KMS-11 (cell line): Measurements from ENCODE around the gene TEX101.
"Not testable (repeated sequence)": the region's sequence is repeated elsewhere in the genome, so short reads cannot be mapped to it uniquely, and the experiment has no call there.

ENCODE experiments used
- H2AFZ ChIP-seq: fragments of 200-600 bp; sonication (generic); 2 replicates; pipeline ENCODE4 v1.6.1; 2016; ENCODE audit warnings: antibody characterized with exemption, mixed run types, low read depth
- H3K27ac ChIP-seq: fragments of 200-600 bp; sonication (generic); 2 replicates; pipeline ENCODE4 v1.6.1; 2016; ENCODE audit warnings: mild to moderate bottlenecking, mixed run types
- H3K27me3 ChIP-seq: fragments of 200-600 bp; sonication (generic); 2 replicates; pipeline ENCODE4 v1.6.1; 2017; ENCODE audit warnings: mild to moderate bottlenecking, low read depth, mixed run types, moderate library complexity; ENCODE audit not compliant: insufficient read depth
- H3K36me3 ChIP-seq: fragments of 200-600 bp; sonication (generic); 2 replicates; pipeline ENCODE4 v1.6.1; 2017; ENCODE audit warnings: mild to moderate bottlenecking, mixed run types; ENCODE audit not compliant: insufficient read depth
- H3K4me1 ChIP-seq: fragments of 200-600 bp; sonication (generic); 2 replicates; pipeline ENCODE4 v1.6.1; 2016; ENCODE audit warnings: mild to moderate bottlenecking, low read depth, mixed run types; ENCODE audit not compliant: poor library complexity, severe bottlenecking
- H3K4me2 ChIP-seq: fragments of 200-600 bp; sonication (generic); 2 replicates; pipeline ENCODE4 v1.7.0; 2016; ENCODE audit warnings: mild to moderate bottlenecking, mixed run types
- H3K4me3 ChIP-seq: fragments of 200-600 bp; sonication (generic); IDR thresholded peaks from 2 replicates; pipeline ENCODE4 v1.6.1; 2017; ENCODE audit warnings: low read depth, low read length, mixed read lengths; ENCODE audit not compliant: insufficient read depth
- H3K79me2 ChIP-seq: fragments of 200-600 bp; sonication (generic); 2 replicates; pipeline ENCODE4 v1.6.1; 2016; ENCODE audit warnings: low read depth, mixed run types; ENCODE audit not compliant: insufficient read depth
- H3K9ac ChIP-seq: fragments of 200-600 bp; sonication (generic); 2 replicates; pipeline ENCODE4 v1.6.1; 2016; ENCODE audit warnings: mild to moderate bottlenecking, mixed run types
- H4K20me1 ChIP-seq: fragments of 200-600 bp; sonication (generic); 2 replicates; pipeline ENCODE4 v1.6.1; 2016; ENCODE audit warnings: mild to moderate bottlenecking, mixed run types; ENCODE audit not compliant: insufficient read depth
- TF ChIP-seq, protein P1 (sequence below): fragments of 200-600 bp; sonication (generic); conservative IDR thresholded peaks from 2 replicates; pipeline ENCODE4 v1.6.1; 2017; ENCODE audit warnings: low read depth, mild to moderate bottlenecking, antibody characterized with exemption, low read length, moderate library complexity, mixed read lengths

The TEX101 gene

DNA sequence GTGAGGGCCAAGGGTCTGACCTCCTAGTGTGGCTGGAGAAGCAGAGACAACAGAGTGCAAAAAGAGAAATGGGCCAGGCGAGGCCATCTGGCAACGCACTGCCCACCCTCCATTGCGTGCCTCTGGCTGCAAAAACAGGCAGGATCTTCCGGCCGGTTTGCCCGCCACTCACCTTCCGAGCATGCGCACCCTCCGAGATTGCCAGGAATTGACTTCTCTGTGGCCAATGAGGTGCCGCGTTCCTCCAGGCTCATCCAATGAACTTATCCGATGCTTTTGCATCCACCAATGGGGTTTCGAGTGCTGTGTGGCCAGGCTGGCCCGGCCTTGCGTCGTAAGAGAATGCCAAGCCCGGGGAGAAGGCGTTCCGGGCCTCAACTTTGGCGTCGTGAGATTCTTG lies at the start of gene TEX101:
Gene TEX101, plus strand, starts transcription at position 337 of the 400 bp plus-strand sequence. CDS start 1,030 bp downstream, outside the sequence.
- no peak within 1 kb of the TSS for H2AFZ ChIP-seq
- H3K4me3 ChIP-seq = no peak within 1 kb of the TSS
- no peaks in the 10 kb centered on the region for H3K79me2 ChIP-seq

DNA sequence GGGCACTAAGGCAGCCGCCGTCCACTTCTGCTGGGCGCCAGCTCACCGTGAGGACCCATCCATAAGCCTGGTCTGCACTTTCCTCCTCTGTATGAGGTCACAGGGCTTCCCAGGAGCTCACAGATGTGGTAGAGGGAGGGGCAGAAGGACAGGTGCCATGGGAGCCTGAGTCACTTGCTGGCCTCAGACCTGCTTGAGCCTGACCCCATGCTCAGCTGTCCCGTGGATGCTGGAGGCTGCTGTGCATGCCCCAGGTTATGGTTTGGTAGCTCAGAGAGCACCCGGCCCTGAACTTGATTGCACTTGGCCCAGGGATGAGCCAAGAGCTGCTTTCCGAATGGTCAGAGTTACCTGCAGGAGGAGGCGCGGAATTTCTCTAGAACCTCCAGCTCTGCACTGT lies 49.0 kb upstream of the TEX101 start:
- H2AFZ ChIP-seq, H4K20me1 ChIP-seq, H3K4me3 ChIP-seq, H3K79me2 ChIP-seq, H3K4me1 ChIP-seq, H3K4me2 ChIP-seq, H3K9ac ChIP-seq, H3K36me3 ChIP-seq, H3K27ac ChIP-seq: not testable (repeated sequence)
- H3K27me3 ChIP-seq = peaks cover 11% of the 10 kb centered on the region; the same call in 1 of the 2 replicates

More for the DNA sequence above, at the start of gene TEX101:
- no peak within 1 kb of the TSS for H3K27ac ChIP-seq
- H3K27me3 ChIP-seq = no peaks in the 10 kb centered on the region
- no peak within 1 kb of the TSS for H3K4me2 ChIP-seq
- H3K4me1 ChIP-seq = no peaks in the 10 kb centered on the region
- H3K9ac ChIP-seq = no peak within 1 kb of the TSS
- H3K36me3 ChIP-seq = no peaks in the 10 kb centered on the region
- H4K20me1 ChIP-seq = no peaks in the 10 kb centered on the region
- TF ChIP-seq, protein P1, sequence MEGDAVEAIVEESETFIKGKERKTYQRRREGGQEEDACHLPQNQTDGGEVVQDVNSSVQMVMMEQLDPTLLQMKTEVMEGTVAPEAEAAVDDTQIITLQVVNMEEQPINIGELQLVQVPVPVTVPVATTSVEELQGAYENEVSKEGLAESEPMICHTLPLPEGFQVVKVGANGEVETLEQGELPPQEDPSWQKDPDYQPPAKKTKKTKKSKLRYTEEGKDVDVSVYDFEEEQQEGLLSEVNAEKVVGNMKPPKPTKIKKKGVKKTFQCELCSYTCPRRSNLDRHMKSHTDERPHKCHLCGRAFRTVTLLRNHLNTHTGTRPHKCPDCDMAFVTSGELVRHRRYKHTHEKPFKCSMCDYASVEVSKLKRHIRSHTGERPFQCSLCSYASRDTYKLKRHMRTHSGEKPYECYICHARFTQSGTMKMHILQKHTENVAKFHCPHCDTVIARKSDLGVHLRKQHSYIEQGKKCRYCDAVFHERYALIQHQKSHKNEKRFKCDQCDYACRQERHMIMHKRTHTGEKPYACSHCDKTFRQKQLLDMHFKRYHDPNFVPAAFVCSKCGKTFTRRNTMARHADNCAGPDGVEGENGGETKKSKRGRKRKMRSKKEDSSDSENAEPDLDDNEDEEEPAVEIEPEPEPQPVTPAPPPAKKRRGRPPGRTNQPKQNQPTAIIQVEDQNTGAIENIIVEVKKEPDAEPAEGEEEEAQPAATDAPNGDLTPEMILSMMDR = no peak

GRCh38 chr19:43367822-43368221 lies 46.9 kb upstream of the TEX101 start:
- Histone ChIP-seq H3K4me2 (no peak overlapping the region), H3K4me3 (no peak overlapping the region), H4K20me1 (no peaks in the 10 kb centered on the region), H3K27me3 (peaks cover 15% of the 10 kb centered on the region; the same call in 1 of the 2 replicates), H3K27ac (no peak overlapping the region), H2AFZ (no peak overlapping the region), H3K4me1 (no peaks in the 10 kb centered on the region), H3K36me3 (no peaks in the 10 kb centered on the region), H3K9ac (no peak overlapping the region), H3K79me2 (no peaks in the 10 kb centered on the region)
- TF ChIP-seq, protein P1 = no peak

- not testable (repeated sequence) for H2AFZ ChIP-seq, H3K4me2 ChIP-seq, H3K4me1 ChIP-seq, H3K79me2 ChIP-seq, H3K36me3 ChIP-seq, H3K9ac ChIP-seq, H4K20me1 ChIP-seq, H3K4me3 ChIP-seq, H3K27ac ChIP-seq
- H3K27me3 ChIP-seq = peaks cover 12% of the 10 kb centered on the region; the same call in 1 of the 2 replicates
These were observed 45.8 kb upstream of the TEX101 start for GRCh38 chr19:43368897-43369296.

DNA sequence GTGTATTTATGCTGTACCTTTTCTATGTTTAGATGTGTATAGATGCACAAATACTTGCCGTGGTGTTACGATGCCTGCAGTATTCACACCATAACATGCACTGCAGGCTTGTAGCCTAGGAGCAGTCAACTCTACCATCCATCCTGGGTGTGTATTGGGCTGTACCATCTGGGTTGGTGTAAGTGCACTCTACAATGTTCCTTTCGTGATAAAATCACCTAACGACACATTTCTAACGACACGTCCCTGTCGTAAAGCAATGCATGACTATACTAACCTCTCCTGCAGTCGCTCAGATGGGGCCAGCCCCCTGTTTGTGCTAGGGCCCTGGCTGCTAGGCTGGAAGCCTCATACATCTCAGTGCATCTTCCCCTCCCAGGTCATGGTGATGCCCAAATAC lies 42.8 kb upstream of the TEX101 start:
- Histone ChIP-seq H3K27ac (no peak overlapping the region), H2AFZ (no peak overlapping the region), H3K4me3 (no peak overlapping the region), H3K4me2 (no peak overlapping the region), H3K79me2 (no peaks in the 10 kb centered on the region), H4K20me1 (no peaks in the 10 kb centered on the region), H3K9ac (no peak overlapping the region), H3K36me3 (no peaks in the 10 kb centered on the region), H3K27me3 (peaks cover 14% of the 10 kb centered on the region; the same call in 1 of the 2 replicates), H3K4me1 (no peaks in the 10 kb centered on the region)
- TF ChIP-seq, protein P1 = no peak
